ENCODE data around the gene KCNMB1.

KCNMB1 gene

GRCh38 chr5:170402508-170402907, 13.3 kb upstream of the KCNMB1 start:
- Histone ChIP-seq H3F3A (ENCODE audit: control insufficient read depth, insufficient read depth) (no peaks in the 10 kb centered on the region), H3K79me2 (ENCODE audit: control insufficient read depth, low read length) (no peaks in the 10 kb centered on the region)
- TF ChIP-seq CTCF (IDR thresholded peaks at IDR 0.05; ENCODE audit: low read depth, low read length, poor library complexity, severe bottlenecking) (no peak), EZH2phosphoT487 (IDR thresholded peaks at IDR 0.05; ENCODE audit: borderline replicate concordance, low read length) (no peak)

GRCh38 chr5:170397059-170397458, 7.9 kb upstream of the KCNMB1 start:
- Histone ChIP-seq H3K4me2 (ENCODE audit: low read length) (no peak overlapping the region), H3F3A (ENCODE audit: control insufficient read depth, insufficient read depth) (no peaks in the 10 kb centered on the region), H3K9me2 (replicated peaks; ENCODE audit: control insufficient read depth, low read length) (no peaks in the 10 kb centered on the region), H3K27ac (ENCODE audit: low read depth, low read length) (no peak overlapping the region), H3K79me2 (ENCODE audit: control insufficient read depth, low read length) (no peaks in the 10 kb centered on the region), H3K9me3 (ENCODE audit: control insufficient read depth, insufficient read depth, low read length) (no peaks in the 10 kb centered on the region), H3K4me3 (ENCODE audit: low read length) (no peak overlapping the region), H3K4me1 (ENCODE audit: control insufficient read depth, low read length) (no peaks in the 10 kb centered on the region), H4K20me1 (ENCODE audit: control insufficient read depth, insufficient read depth, low read depth, low read length) (no peaks in the 10 kb centered on the region), H3K27me3 (ENCODE audit: control insufficient read depth, low read length) (peaks cover 38% of the 10 kb centered on the region), H3K36me3 (ENCODE audit: control insufficient read depth, low read length) (no peaks in the 10 kb centered on the region)
- no peak for TF ChIP-seq CTCF (IDR thresholded peaks at IDR 0.05; ENCODE audit: low read depth, low read length, poor library complexity, severe bottlenecking)

More at GRCh38 chr5:170402508-170402907, 13.3 kb upstream of the KCNMB1 start:
- no peak overlapping the region for H3K27ac ChIP-seq (ENCODE audit: low read depth, low read length)
- no peaks in the 10 kb centered on the region for H3K36me3 ChIP-seq (ENCODE audit: control insufficient read depth, low read length)
- H3K4me2 ChIP-seq (ENCODE audit: low read length) = no peak overlapping the region
- no peaks in the 10 kb centered on the region for H3K9me2 ChIP-seq (replicated peaks; ENCODE audit: control insufficient read depth, low read length)
- H3K4me3 ChIP-seq (ENCODE audit: low read length) = no peak overlapping the region
- H4K20me1 ChIP-seq (ENCODE audit: control insufficient read depth, insufficient read depth, low read depth, low read length) = no peaks in the 10 kb centered on the region
- peaks cover 6% of the 10 kb centered on the region; the same call in 1 of the 2 replicates for H3K27me3 ChIP-seq (ENCODE audit: control insufficient read depth, low read length)
- no peaks in the 10 kb centered on the region for H3K9me3 ChIP-seq (ENCODE audit: control insufficient read depth, insufficient read depth, low read length)
- no peaks in the 10 kb centered on the region for H3K4me1 ChIP-seq (ENCODE audit: control insufficient read depth, low read length)

- no peaks in the 10 kb centered on the region for H3K79me2 ChIP-seq (ENCODE audit: control insufficient read depth, low read length)
- H3K4me2 ChIP-seq (ENCODE audit: low read length) = no peak overlapping the region
- no peak overlapping the region for H3K4me3 ChIP-seq (ENCODE audit: low read length)
- no peak overlapping the region for H3K27ac ChIP-seq (ENCODE audit: low read depth, low read length)
- no peaks in the 10 kb centered on the region for H3F3A ChIP-seq (ENCODE audit: control insufficient read depth, insufficient read depth)
- no peaks in the 10 kb centered on the region for H4K20me1 ChIP-seq (ENCODE audit: control insufficient read depth, insufficient read depth, low read depth, low read length)
- no peaks in the 10 kb centered on the region for H3K36me3 ChIP-seq (ENCODE audit: control insufficient read depth, low read length)
- TF ChIP-seq CTCF (IDR thresholded peaks at IDR 0.05; ENCODE audit: low read depth, low read length, poor library complexity, severe bottlenecking) (no peak), EZH2phosphoT487 (IDR thresholded peaks at IDR 0.05; ENCODE audit: borderline replicate concordance, low read length) (no peak)
- no peaks in the 10 kb centered on the region for H3K4me1 ChIP-seq (ENCODE audit: control insufficient read depth, low read length)
- no peaks in the 10 kb centered on the region for H3K9me2 ChIP-seq (replicated peaks; ENCODE audit: control insufficient read depth, low read length)
- peaks cover 50% of the 10 kb centered on the region for H3K27me3 ChIP-seq (ENCODE audit: control insufficient read depth, low read length)
- H3K9me3 ChIP-seq (ENCODE audit: control insufficient read depth, insufficient read depth, low read length) = no peaks in the 10 kb centered on the region
Measured at GRCh38 chr5:170393958-170394357, 4.8 kb upstream of the KCNMB1 start.

- H3F3A ChIP-seq (ENCODE audit: control insufficient read depth, insufficient read depth) = no peaks in the 10 kb centered on the region
- no peaks in the 10 kb centered on the region for H3K79me2 ChIP-seq (ENCODE audit: control insufficient read depth, low read length)
- no peak overlapping the region for H3K4me3 ChIP-seq (ENCODE audit: low read length)
- H3K27ac ChIP-seq (ENCODE audit: low read depth, low read length) = no peak overlapping the region
- TF ChIP-seq EZH2phosphoT487 (IDR thresholded peaks at IDR 0.05; ENCODE audit: borderline replicate concordance, low read length) (0 out of 2 replicates have a peak, but pooled peaks have one; percentile 37), CTCF (IDR thresholded peaks at IDR 0.05; ENCODE audit: low read depth, low read length, poor library complexity, severe bottlenecking) (no peak)
- no peaks in the 10 kb centered on the region for H3K36me3 ChIP-seq (ENCODE audit: control insufficient read depth, low read length)
- H3K9me2 ChIP-seq (replicated peaks; ENCODE audit: control insufficient read depth, low read length) = no peaks in the 10 kb centered on the region
- H3K27me3 ChIP-seq (ENCODE audit: control insufficient read depth, low read length) = peaks cover 57% of the 10 kb centered on the region
- no peaks in the 10 kb centered on the region for H4K20me1 ChIP-seq (ENCODE audit: control insufficient read depth, insufficient read depth, low read depth, low read length)
- no peak overlapping the region for H3K4me2 ChIP-seq (ENCODE audit: low read length)
- H3K4me1 ChIP-seq (ENCODE audit: control insufficient read depth, low read length) = no peaks in the 10 kb centered on the region
- H3K9me3 ChIP-seq (ENCODE audit: control insufficient read depth, insufficient read depth, low read length) = no peaks in the 10 kb centered on the region
Measured at GRCh38 chr5:170393235-170393634, 4.1 kb upstream of the KCNMB1 start.
